OCI-LY7 (cell line): ENCODE results near the gene SYNJ2. TPM values are rescaled to one million over a fixed set of nuclear protein-coding genes. Genes with fewer than 3 reads are reported as not detected.

Source experiments
- BruUV-seq: library from RNA; stranded (reverse); fragments of 400-500 nt; replicated peaks from 2 replicates; lab custom pipeline; 2021; lab: Mats Ljungman, UMichigan
- CTCF ChIA-PET: fragments of 300-600 bp; sonication (Branson Sonifier 250); formaldehyde crosslinking; loops from one replicate; lab custom pipeline; 2022; ENCODE audit warnings: antibody characterized with exemption; ENCODE audit not compliant: unreplicated experiment; lab: Charles Lee
- POLR2A ChIA-PET: fragments of 300-600 bp; sonication (Branson Sonifier 250); formaldehyde crosslinking; loops from one replicate; lab custom pipeline; 2022; ENCODE audit warnings: antibody characterized with exemption; lab: Charles Lee
- DNase-seq: peaks from one replicate; pipeline ENCODE4 v3.0.0-alpha.2; 2015; ENCODE audit warnings: low spot score
- H2AFZ ChIP-seq: fragments of 200-600 bp; sonication (generic), shearing (Covaris generic); 2 replicates; pipeline ENCODE4 v1.6.1; 2014; ENCODE audit warnings: mild to moderate bottlenecking, antibody characterized with exemption, low read length, moderate library complexity
- H3K27ac ChIP-seq: fragments of 200-600 bp; sonication (generic); 2 replicates; pipeline ENCODE4 v1.5.1; 2014; ENCODE audit warnings: mixed run types, low read depth, mild to moderate bottlenecking, moderate library complexity, low read length, inconsistent platforms; ENCODE audit not compliant: poor library complexity, severe bottlenecking
- H3K36me3 ChIP-seq: fragments of 200-600 bp; sonication (generic); 2 replicates; pipeline ENCODE4 v1.6.1; 2014; ENCODE audit warnings: mild to moderate bottlenecking, antibody characterized with exemption, low read length, moderate library complexity, mixed read lengths; ENCODE audit not compliant: insufficient read depth
- H3K4me1 ChIP-seq: fragments of 200-600 bp; sonication (generic); 2 replicates; pipeline ENCODE4 v1.5.1; 2014; ENCODE audit warnings: mild to moderate bottlenecking, low read length; ENCODE audit not compliant: insufficient read depth, poor library complexity, severe bottlenecking
- H3K4me2 ChIP-seq: fragments of 200-600 bp; sonication (generic); 2 replicates; pipeline ENCODE4 v1.6.1; 2014; ENCODE audit warnings: mild to moderate bottlenecking, low read length
- H3K4me3 ChIP-seq: fragments of 200-600 bp; sonication (generic); 2 replicates; pipeline ENCODE4 v1.5.1; 2014; ENCODE audit warnings: mild to moderate bottlenecking, low read depth, low read length; ENCODE audit not compliant: poor library complexity, severe bottlenecking
- H3K79me2 ChIP-seq: fragments of 200-600 bp; sonication (generic); 2 replicates; pipeline ENCODE4 v1.6.1; 2016; ENCODE audit warnings: low read depth, mild to moderate bottlenecking, low read length, moderate library complexity, mixed read lengths; ENCODE audit not compliant: insufficient read depth
- H3K9me2 ChIP-seq: fragments of 200-600 bp; sonication (generic); 2 replicates; pipeline ENCODE4 v1.6.1; 2016; ENCODE audit warnings: mild to moderate bottlenecking, low read length, mixed read lengths; ENCODE audit not compliant: insufficient read depth
- H3K9me3 ChIP-seq: fragments of 200-600 bp; sonication (generic); 2 replicates; pipeline ENCODE4 v1.6.1; 2014; ENCODE audit warnings: mild to moderate bottlenecking, mixed run types, low read length, mixed read lengths
- H4K20me1 ChIP-seq: fragments of 200-600 bp; sonication (generic); 2 replicates; pipeline ENCODE4 v1.6.1; 2014; ENCODE audit warnings: mild to moderate bottlenecking, antibody characterized with exemption, low read length, moderate library complexity, mixed read lengths; ENCODE audit not compliant: insufficient read depth
- EZH2phosphoT487 ChIP-seq: fragments of 200-600 bp; sonication (generic); IDR thresholded peaks from 2 replicates; pipeline ENCODE4 v1.6.1; 2018; ENCODE audit warnings: low read depth, borderline replicate concordance, mild to moderate bottlenecking, mixed run types, antibody characterized with exemption, low read length, moderate library complexity, mixed read lengths
- intact Hi-C: fragments of 100-400 bp; cut with micrococcal nuclease; formaldehyde crosslinking; loops from one replicate; pipeline ENCODE4 v1.10.0; 2022; ENCODE audit not compliant: unreplicated experiment
- total RNA-seq, 2 experiments: library from RNA; depleted of rRNA in 1 of 2; stranded (reverse); fragments of >200 nt in 1 of 2; shearing (Covaris generic) in 1 of 2; gene quantifications; 2 replicates each; pipeline ENCODE4 v1.2.3, GENCODE V29; 2014 to 2022
- TF ChIP-seq, protein P1 (sequence below): fragments of 200-600 bp; sonication (generic); conservative IDR thresholded peaks from 2 replicates; pipeline ENCODE4 v1.5.1; 2014; ENCODE audit warnings: mild to moderate bottlenecking, antibody characterized with exemption, low read length, moderate library complexity, mixed read lengths

The SYNJ2 gene
- total RNA-seq, 2 experiments from 2014 or later, result 0.21 TPM; not detected in 1

GRCh38 chr6:157987788-157988699, 6.4 kb downstream of the SYNJ2 start:
- H3K4me3 ChIP-seq, result no peak overlapping the region
- H3K9me2 ChIP-seq, result no peaks in the 10 kb centered on the region
- H3K4me2 ChIP-seq, result no peak overlapping the region
- no peak for TF ChIP-seq EZH2phosphoT487
- TF ChIP-seq, protein P1, sequence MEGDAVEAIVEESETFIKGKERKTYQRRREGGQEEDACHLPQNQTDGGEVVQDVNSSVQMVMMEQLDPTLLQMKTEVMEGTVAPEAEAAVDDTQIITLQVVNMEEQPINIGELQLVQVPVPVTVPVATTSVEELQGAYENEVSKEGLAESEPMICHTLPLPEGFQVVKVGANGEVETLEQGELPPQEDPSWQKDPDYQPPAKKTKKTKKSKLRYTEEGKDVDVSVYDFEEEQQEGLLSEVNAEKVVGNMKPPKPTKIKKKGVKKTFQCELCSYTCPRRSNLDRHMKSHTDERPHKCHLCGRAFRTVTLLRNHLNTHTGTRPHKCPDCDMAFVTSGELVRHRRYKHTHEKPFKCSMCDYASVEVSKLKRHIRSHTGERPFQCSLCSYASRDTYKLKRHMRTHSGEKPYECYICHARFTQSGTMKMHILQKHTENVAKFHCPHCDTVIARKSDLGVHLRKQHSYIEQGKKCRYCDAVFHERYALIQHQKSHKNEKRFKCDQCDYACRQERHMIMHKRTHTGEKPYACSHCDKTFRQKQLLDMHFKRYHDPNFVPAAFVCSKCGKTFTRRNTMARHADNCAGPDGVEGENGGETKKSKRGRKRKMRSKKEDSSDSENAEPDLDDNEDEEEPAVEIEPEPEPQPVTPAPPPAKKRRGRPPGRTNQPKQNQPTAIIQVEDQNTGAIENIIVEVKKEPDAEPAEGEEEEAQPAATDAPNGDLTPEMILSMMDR, result no peak
- H4K20me1 ChIP-seq, result no peaks in the 10 kb centered on the region
- peaks cover 10% of the 10 kb centered on the region for H3K4me1 ChIP-seq
- DNase-seq, result no peak
- H3K36me3 ChIP-seq, result no peaks in the 10 kb centered on the region
- no peak overlapping the region for H2AFZ ChIP-seq
- ChIA-PET POLR2A (no interaction called here), CTCF (no interaction called here)
- intact Hi-C loops, result no loop called here
- H3K27ac ChIP-seq, result no peak overlapping the region
- no peaks in the 10 kb centered on the region for H3K9me3 ChIP-seq
- BruUV-seq, result no TSS peak
- H3K79me2 ChIP-seq, result no peaks in the 10 kb centered on the region

DNA sequence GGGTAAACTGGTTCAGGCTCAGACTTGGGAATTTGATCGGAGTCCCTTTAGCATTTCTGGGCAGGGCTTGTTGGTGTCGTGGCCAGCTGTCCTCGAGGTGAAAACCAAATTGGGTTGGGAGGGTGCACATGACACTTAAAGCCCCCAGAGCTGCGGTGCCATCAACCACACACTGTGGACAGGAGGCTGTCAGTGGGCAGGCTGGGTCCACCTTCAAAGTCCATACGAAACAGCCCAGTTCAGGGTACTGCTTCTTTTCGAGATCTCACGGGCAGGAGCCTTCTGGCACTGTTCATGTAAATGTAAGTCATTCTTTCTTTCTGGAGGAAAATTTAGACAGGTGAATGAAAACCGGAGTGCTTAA, 7.0 kb downstream of the SYNJ2 start:
- H2AFZ ChIP-seq, result no peak overlapping the region
- H3K9me3 ChIP-seq, result no peaks in the 10 kb centered on the region
- BruUV-seq, result no TSS peak
- DNase-seq, result no peak
- H3K9me2 ChIP-seq, result no peaks in the 10 kb centered on the region
- POLR2A ChIA-PET, result no interaction called here
- no peak overlapping the region for H3K4me3 ChIP-seq
- intact Hi-C loops, result no loop called here
- no peaks in the 10 kb centered on the region for H4K20me1 ChIP-seq
- CTCF ChIA-PET, result no interaction called here
- H3K36me3 ChIP-seq, result no peaks in the 10 kb centered on the region
- no peaks in the 10 kb centered on the region for H3K79me2 ChIP-seq
- H3K27ac ChIP-seq, result no peak overlapping the region
- H3K4me1 ChIP-seq, result peaks cover 10% of the 10 kb centered on the region
- no peak for TF ChIP-seq EZH2phosphoT487
- TF ChIP-seq, protein P1, result no peak
- no peak overlapping the region for H3K4me2 ChIP-seq
